MM.1S (cell line): ENCODE results near the gene CPA2.

Experiments
- DNase-seq: peaks from one replicate; pipeline ENCODE4 v3.0.0-alpha.2; 2015
- H2AFZ ChIP-seq: fragments of 300-600 bp; sonication (generic); 2 replicates; pipeline ENCODE4 v1.6.0; 2016; ENCODE audit warnings: antibody characterized with exemption, low read length
- H3F3A ChIP-seq: fragments of 300-600 bp; sonication (generic); 2 replicates; pipeline ENCODE4 v1.6.1; 2016; ENCODE audit warnings: mild to moderate bottlenecking, antibody characterized with exemption, low read length, moderate library complexity, mixed read lengths; ENCODE audit not compliant: insufficient read depth
- H3K27ac ChIP-seq: fragments of 300-600 bp; sonication (generic); 2 replicates; pipeline ENCODE4 v1.5.1; 2016; ENCODE audit warnings: mild to moderate bottlenecking, low read length
- H3K27me3 ChIP-seq: fragments of 300-600 bp; sonication (generic); replicated peaks from 2 replicates; pipeline ENCODE4 v1.6.0; 2016; ENCODE audit warnings: low read length; ENCODE audit not compliant: insufficient read depth
- H3K36me3 ChIP-seq: fragments of 300-600 bp; sonication (generic); replicated peaks from 2 replicates; pipeline ENCODE4 v1.6.1; 2016; ENCODE audit warnings: mild to moderate bottlenecking, low read length, mixed read lengths; ENCODE audit not compliant: insufficient read depth
- H3K4me1 ChIP-seq: fragments of 300-600 bp; sonication (generic); 2 replicates; pipeline ENCODE4 v1.6.1; 2016; ENCODE audit warnings: low read length, mixed read lengths
- H3K4me2 ChIP-seq: fragments of 300-600 bp; sonication (generic); 2 replicates; pipeline ENCODE4 v1.6.0; 2016; ENCODE audit warnings: low read depth, low read length
- H3K4me3 ChIP-seq: fragments of 300-600 bp; sonication (generic); 2 replicates; pipeline ENCODE4 v1.5.1; 2016; ENCODE audit warnings: low read length, mixed read lengths
- H3K79me2 ChIP-seq: fragments of 300-600 bp; sonication (generic); 2 replicates; pipeline ENCODE4 v1.6.1; 2016; ENCODE audit warnings: mixed run types, low read length, mixed read lengths
- H3K9ac ChIP-seq: fragments of 300-600 bp; sonication (generic); 2 replicates; pipeline ENCODE4 v1.6.1; 2016; ENCODE audit warnings: low read length, mixed read lengths
- H3K9me2 ChIP-seq: fragments of 300-600 bp; sonication (generic); replicated peaks from 2 replicates; pipeline ENCODE4 v1.6.1; 2016; ENCODE audit warnings: mild to moderate bottlenecking, low read length, mixed read lengths; ENCODE audit not compliant: insufficient read depth
- H3K9me3 ChIP-seq: fragments of 300-600 bp; sonication (generic); replicated peaks from 2 replicates; pipeline ENCODE4 v1.6.1; 2016; ENCODE audit warnings: mild to moderate bottlenecking, low read length, mixed read lengths; ENCODE audit not compliant: insufficient read depth
- H4K20me1 ChIP-seq: fragments of 300-600 bp; sonication (generic); 2 replicates; pipeline ENCODE4 v1.6.1; 2016; ENCODE audit warnings: mild to moderate bottlenecking, low read length, moderate library complexity, mixed read lengths; ENCODE audit not compliant: insufficient read depth
- CTCF ChIP-seq: fragments of 300-600 bp; sonication (generic); IDR thresholded peaks from 2 replicates; pipeline ENCODE4 v1.5.1; 2016; ENCODE audit warnings: antibody characterized with exemption, low read length, mixed read lengths
- EZH2 ChIP-seq: fragments of 300-600 bp; sonication (generic); optimal IDR thresholded peaks from 2 replicates; pipeline ENCODE3; 2017; ENCODE audit warnings: low read depth, mild to moderate bottlenecking, antibody characterized with exemption, low read length, mixed read lengths
- EZH2phosphoT487 ChIP-seq: fragments of 300-600 bp; sonication (generic); IDR thresholded peaks from 2 replicates; pipeline ENCODE4 v1.6.1; 2018; ENCODE audit warnings: antibody characterized with exemption, low read length

The CPA2 gene

GRCh38 chr7:130322615-130323014 lies 56.0 kb downstream of the CPA2 start:
- Histone ChIP-seq H3K4me1 (no peaks in the 10 kb centered on the region), H4K20me1 (no peaks in the 10 kb centered on the region), H3K4me3 (no peak overlapping the region), H3F3A (no peaks in the 10 kb centered on the region), H3K36me3 (no peaks in the 10 kb centered on the region), H2AFZ (no peak overlapping the region), H3K9me3 (no peaks in the 10 kb centered on the region), H3K9me2 (no peaks in the 10 kb centered on the region), H3K27ac (no peak overlapping the region), H3K4me2 (no peak overlapping the region), H3K9ac (no peak overlapping the region), H3K27me3 (no peaks in the 10 kb centered on the region), H3K79me2 (no peaks in the 10 kb centered on the region)
- TF ChIP-seq EZH2phosphoT487 = no peak
- no peak for TF ChIP-seq EZH2
- TF ChIP-seq CTCF = no peak
- no peak for DNase-seq

GRCh38 chr7:130324306-130324943 lies 57.8 kb downstream of the CPA2 start:
- DNase-seq = no peak
- Histone ChIP-seq H3K4me3 (no peak overlapping the region), H4K20me1 (no peaks in the 10 kb centered on the region), H3K79me2 (no peaks in the 10 kb centered on the region), H3K27me3 (no peaks in the 10 kb centered on the region), H3K9ac (no peak overlapping the region), H3K9me2 (no peaks in the 10 kb centered on the region), H3K36me3 (no peaks in the 10 kb centered on the region), H3K4me2 (no peak overlapping the region), H3K9me3 (no peaks in the 10 kb centered on the region), H3F3A (no peaks in the 10 kb centered on the region), H3K4me1 (no peaks in the 10 kb centered on the region), H2AFZ (no peak overlapping the region), H3K27ac (no peak overlapping the region)
- TF ChIP-seq EZH2phosphoT487 = no peak
- no peak for TF ChIP-seq CTCF

- no peak overlapping the region for H3K4me3 ChIP-seq
- H3K9ac ChIP-seq = no peak overlapping the region
- TF ChIP-seq CTCF (no peak), EZH2 (no peak), EZH2phosphoT487 (no peak)
- H3K27ac ChIP-seq = no peak overlapping the region
- DNase-seq = no peak
- no peaks in the 10 kb centered on the region for H3K79me2 ChIP-seq
- no peak overlapping the region for H3K4me2 ChIP-seq
- no peaks in the 10 kb centered on the region for H3K36me3 ChIP-seq
- no peaks in the 10 kb centered on the region for H3K27me3 ChIP-seq
- H3K4me1 ChIP-seq = no peaks in the 10 kb centered on the region
- no peak overlapping the region for H2AFZ ChIP-seq
- no peaks in the 10 kb centered on the region for H4K20me1 ChIP-seq
- no peaks in the 10 kb centered on the region for H3K9me2 ChIP-seq
- no peaks in the 10 kb centered on the region for H3F3A ChIP-seq
- no peaks in the 10 kb centered on the region for H3K9me3 ChIP-seq
Measured at GRCh38 chr7:130329681-130330080, 63.0 kb downstream of the CPA2 start.
